Fibroblast of the aortic adventitia (primary cell): Measurements from ENCODE around the gene SF3A2. TPM values are rescaled to one million over a fixed set of nuclear protein-coding genes. Genes with fewer than 3 reads are reported as not detected.

Experiments used
- DNase-seq: peaks from one replicate; pipeline ENCODE4 v3.0.0-alpha.2; 2010; ENCODE audit warnings: low read depth
- H3K4me3 ChIP-seq: 2 replicates; pipeline ENCODE4 v1.5.1; 2011; ENCODE audit warnings: low read depth, mild to moderate bottlenecking, control low read depth, low read length, moderate library complexity
- CTCF ChIP-seq: IDR thresholded peaks from 2 replicates; pipeline ENCODE4 v1.5.1; 2011; ENCODE audit warnings: mild to moderate bottlenecking, low read length, control low read depth, inconsistent platforms; ENCODE audit not compliant: insufficient read depth
- total RNA-seq: library from RNA; depleted of rRNA; stranded (reverse); fragments of >200 nt; gene quantifications from 2 replicates; pipeline ENCODE4 v1.2.3, GENCODE V29; 2012; ENCODE audit warnings: low replicate concordance

SF3A2 gene
- total RNA-seq, 1 donor: 29.6 TPM

- DNase-seq: no peak
- no peak overlapping the region for H3K4me3 ChIP-seq
- no peak for TF ChIP-seq CTCF
These were observed 7.9 kb downstream of the SF3A2 start for GRCh38 chr19:2244486-2244885.

DNA sequence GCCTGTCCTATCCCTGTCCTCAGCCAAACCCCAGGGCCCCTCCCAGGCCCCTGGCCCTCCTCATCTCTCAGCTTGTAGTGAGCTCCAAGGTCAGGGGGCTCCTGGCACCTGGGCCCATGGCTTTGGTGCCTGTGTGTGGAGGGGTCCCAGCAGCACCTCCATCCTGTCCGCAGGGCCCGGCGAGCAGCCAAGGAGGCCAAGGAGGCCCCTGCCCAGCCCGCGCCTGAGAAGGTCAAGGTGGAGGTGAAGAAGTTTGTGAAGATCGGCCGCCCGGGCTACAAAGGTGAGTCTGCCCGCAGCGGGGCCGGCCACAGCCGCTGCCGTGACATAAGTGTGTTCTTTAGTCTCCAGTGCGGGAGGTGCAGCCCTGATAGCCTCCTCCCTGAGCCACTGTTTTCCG, 8.6 kb downstream of the SF3A2 start:
- no peak overlapping the region for H3K4me3 ChIP-seq
- TF ChIP-seq CTCF: no peak
- DNase-seq: no peak

DNA sequence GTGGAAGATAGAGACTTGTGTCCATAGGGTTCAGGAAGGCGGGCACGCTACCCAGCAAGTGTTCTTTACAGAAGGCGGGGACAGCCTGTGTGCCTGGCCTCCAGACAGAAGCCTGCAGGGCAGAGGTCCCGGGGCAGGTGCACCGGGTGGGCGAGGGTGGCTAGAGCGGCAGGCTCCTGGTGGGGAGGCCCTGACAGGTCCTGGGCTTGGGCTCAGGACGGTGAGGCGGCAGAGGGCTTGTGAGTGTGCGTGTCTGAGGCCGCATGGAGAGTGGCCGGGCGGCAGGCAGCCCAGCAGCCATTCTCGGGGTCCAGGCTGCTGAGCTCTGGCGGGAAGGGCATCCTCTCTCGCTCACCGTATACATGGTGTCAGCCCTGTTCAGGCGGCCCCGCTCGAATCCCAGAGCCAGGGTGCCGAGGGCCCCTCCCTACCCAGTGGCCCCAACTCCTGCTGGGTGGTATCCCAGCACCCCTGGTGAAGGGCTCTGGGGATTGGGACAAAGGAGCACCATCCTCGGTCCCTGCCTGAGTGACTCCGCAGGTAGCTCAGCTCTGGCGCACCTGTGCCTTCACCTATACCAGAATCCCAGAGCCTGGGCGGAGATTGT, 9.5 kb downstream of the SF3A2 start:
- DNase-seq: no peak
- H3K4me3 ChIP-seq: no peak overlapping the region
- TF ChIP-seq CTCF: no peak

GRCh38 chr19:2246801-2247361, 10.3 kb downstream of the SF3A2 start:
- TF ChIP-seq CTCF: no peak
- peak; percentile 56 for DNase-seq
- no peak overlapping the region for H3K4me3 ChIP-seq

- no peak for TF ChIP-seq CTCF
These were observed 10.9 kb downstream of the SF3A2 start for GRCh38 chr19:2247433-2248101.

GRCh38 chr19:2248136-2249009, 11.7 kb downstream of the SF3A2 start:
- DNase-seq: no peak
- no peak overlapping the region for H3K4me3 ChIP-seq

More at GRCh38 chr19:2247433-2248101, 10.9 kb downstream of the SF3A2 start:
- no peak for DNase-seq
- no peak overlapping the region for H3K4me3 ChIP-seq

More at GRCh38 chr19:2248136-2249009, 11.7 kb downstream of the SF3A2 start:
- no peak for TF ChIP-seq CTCF
